Retina (tissue), 1 donor: ENCODE measurements around the gene NEURL3.
A peak's percentile ranks its signal among the peaks of the same experiment; 100 is the strongest.
"Not testable (repeated sequence)": the region's sequence is repeated elsewhere in the genome, so short reads cannot be mapped to it uniquely, and the experiment has no call there.

ENCODE experiments used
- DNase-seq: peaks from one replicate; pipeline ENCODE4 v3.0.0-alpha.2; 2016

The NEURL3 gene, protein sequence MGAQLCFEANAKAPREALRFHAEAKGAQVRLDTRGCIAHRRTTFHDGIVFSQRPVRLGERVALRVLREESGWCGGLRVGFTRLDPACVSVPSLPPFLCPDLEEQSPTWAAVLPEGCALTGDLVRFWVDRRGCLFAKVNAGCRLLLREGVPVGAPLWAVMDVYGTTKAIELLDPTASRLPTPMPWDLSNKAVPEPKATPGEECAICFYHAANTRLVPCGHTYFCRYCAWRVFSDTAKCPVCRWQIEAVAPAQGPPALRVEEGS

DNA sequence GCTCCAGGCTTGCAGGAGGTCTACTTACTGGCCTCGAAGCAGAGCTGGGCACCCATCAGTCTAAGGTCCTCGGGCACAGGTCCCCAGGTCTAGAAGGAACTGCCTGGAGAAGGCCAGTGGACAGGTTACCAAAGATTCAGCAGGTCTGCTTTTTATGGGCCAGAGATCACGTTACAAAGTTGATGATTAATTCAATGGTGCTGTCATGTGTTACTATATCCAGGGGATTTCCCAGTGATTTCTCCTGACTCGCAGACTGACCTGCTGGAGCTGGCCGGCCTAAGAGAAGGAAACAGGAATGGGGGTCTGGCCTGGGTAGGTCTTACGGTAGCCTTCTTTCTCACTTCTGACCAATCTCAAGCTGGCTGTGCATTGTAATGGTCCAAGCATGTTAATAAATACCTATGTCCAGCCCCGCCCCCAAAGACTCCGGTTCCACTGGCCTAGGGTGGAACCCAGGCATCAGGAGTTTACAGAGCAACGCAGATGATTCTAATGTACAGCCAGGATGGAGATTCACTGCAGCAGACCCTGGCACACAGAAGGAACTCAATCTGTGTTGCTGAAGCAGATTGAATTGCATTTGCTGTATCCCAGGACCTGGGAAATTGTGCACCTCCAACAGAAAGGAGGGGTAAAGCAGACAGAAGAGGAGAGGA, at the start of gene NEURL3:
Gene NEURL3 (minus strand): TSS at position 127 of the 659 bp plus-strand sequence. CDS start 71 bp downstream, at position 56.
- DNase-seq: no peak

- DNase-seq: peak; percentile 83
Measured at GRCh38 chr2:96554293-96555145, 49.4 kb upstream of the NEURL3 start.

- not testable (repeated sequence) for DNase-seq
Measured at GRCh38 chr2:96553957-96554292, 48.8 kb upstream of the NEURL3 start.

GRCh38 chr2:96553176-96553956, 48.2 kb upstream of the NEURL3 start:
- no peak for DNase-seq

DNA sequence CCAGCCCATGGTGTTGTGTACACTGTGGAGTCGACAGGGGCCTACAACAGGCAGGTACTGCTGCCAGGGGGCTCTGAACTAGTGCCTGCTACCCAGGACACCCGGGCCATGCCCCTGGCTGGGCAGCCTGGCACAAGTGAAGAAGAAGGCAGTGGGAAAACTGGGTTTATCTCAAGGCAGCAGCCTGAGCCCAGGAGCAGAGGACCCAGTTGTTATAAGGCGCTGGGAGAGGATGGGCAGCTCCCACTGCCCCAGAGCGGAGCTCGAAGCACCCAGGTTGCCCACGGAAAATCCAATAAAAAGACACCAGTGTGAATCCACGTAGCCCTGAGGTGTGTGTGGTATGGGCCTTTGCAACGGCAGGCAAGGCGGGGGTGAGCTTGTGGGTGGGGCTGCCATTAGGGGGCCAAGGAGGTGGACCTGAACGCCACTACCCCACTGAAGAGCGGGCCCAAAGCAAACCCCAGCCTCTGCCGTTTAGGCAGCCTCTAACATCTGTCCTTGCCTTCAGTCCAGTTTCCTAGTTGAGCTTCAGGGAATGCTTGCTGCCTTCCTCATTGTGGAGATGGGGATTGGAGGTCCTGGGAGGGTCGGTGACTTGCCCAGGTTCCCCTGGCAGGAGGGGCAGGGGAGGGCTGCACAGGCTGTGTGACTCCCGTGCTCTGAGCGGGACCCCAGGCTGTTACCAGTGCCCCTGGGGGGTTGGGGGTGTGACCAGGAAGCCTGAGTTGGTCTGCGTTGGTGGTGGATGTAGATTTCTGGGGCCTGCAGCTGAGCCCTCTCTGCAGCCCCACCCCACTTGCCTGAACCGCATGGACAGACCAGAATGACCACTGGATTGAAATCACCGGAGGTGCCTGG, 47.4 kb upstream of the NEURL3 start:
- DNase-seq: no peak

DNA sequence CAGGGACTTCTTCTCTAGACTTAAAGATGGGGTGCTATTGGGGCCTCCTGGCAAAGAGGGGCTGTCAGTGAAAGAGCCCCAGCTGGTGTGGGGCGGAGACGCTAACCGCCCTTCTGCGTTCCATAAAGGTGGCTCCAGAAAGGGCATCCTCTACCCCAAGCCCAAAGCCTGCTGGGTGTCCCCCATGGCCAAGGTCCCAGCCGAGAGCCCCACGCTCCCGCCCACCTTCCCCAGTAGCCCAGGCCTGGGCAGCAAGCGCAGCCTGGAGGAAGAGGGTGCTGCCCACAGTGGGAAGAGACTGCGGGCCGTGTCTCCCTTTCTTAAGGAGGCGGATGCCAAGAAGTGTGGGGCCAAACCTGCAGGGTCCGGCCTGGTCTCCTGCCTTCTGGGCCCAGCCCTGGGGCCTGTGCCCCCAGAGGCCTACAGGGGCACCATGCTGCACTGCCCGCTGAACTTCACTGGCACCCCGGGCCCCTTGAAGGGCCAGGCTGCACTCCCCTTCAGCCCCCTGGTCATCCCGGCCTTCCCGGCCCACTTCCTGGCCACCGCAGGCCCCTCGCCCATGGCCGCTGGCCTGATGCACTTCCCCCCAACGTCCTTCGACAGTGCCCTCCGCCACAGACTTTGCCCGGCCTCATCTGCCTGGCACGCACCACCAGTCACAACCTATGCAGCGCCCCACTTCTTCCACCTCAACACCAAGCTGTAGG, 46.6 kb upstream of the NEURL3 start:
- no peak for DNase-seq

- DNase-seq: no peak
Measured at GRCh38 chr2:96550787-96551604, 45.8 kb upstream of the NEURL3 start.

DNA sequence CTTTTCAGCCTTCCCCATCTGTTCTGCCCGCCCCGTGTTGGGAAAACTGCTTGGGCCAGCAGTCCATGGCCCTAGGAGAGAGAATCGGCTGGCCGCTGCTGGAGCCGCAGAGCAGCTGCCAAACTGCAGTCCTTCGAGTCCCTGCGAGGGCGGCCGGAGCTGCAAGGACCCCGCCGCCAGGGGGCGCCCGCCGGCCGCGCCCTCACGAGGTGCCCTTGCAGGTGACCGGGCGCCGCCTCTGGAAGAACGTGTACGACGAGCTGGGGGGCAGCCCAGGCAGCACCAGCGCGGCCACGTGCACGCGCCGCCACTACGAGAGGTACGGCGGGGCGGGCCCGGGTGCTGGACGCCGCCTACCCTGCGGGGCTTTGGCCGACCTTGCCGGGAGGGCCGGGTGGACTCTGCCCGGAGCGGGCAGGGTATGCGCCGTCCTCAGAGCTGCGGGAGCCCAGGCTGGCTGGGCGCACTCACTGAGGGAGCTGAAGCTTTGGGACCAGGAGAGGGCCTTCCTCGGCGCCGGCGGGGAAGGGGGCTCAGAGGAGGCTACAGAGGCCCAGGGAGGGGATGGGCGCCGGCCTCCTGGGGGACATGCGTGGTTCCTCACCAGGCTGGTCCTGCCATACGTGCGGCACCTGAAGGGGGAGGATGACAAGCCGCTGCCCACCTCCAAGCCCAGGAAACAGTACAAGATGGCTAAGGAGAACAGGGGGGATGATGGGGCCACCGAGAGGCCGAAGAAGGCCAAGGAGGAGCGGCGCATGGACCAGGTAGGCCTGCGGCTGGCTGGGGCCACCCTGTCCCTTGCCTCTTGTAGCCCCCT, 45.0 kb upstream of the NEURL3 start:
- DNase-seq: no peak

DNA sequence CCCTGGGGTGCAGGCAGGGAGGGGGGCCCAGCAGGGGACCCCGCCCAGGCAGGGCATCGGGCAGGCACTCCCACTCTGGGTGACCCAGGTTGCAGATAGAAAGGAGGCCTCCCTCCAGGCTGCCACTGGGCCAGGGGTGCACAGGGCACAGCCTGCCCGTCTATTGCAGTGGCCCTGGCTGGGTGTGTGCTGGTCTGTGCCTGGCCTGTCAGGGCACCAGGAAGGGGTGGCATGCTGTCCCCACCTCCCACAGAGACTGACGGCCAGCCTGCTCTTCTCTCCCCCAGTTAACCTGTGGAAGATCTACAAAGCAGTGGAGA, 44.3 kb upstream of the NEURL3 start:
- no peak for DNase-seq

DNA sequence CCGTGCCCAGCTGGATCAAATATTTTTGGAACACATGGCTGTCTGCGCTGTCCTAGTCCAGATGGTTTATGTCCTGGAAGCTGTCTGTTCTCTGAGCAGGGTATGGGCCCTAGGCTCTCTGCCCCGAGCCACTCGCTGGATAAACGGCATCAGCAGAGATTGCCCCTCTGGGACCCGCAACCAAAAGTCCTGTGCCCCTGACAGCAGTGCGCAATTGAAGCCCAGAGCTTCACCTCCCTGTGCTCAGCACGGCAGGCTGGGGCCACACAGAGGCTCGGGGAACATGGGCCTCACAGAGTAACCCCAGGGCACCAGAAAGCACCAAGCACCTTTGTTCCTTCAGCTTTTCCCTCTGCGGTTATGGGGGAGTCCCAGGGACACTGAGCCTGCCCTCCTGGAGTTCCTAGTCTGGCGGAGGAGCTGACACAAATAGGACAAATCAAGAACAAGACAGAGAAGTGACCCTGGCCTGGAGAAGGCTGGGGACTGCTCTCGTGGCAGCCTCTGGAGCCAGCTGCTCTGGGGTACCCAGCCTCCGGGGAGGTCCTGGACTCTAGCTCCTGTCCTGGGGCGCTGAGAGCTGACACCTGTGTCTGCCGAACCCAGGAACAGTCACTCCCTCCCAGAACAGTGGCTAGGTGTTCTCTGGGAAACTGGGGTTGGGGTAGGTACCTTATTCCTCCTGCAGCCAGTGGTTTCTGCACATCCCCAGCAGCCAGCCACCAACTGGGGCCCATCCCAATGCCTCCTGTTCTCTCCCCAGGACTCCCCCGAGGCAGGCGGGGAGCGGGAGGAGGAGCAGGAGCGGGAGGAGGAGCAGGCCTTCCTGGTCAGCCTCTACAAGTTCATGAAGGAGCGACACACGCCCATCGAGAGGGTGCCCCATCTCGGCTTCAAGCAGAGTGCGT, 43.7 kb upstream of the NEURL3 start:
- no peak for DNase-seq

DNA sequence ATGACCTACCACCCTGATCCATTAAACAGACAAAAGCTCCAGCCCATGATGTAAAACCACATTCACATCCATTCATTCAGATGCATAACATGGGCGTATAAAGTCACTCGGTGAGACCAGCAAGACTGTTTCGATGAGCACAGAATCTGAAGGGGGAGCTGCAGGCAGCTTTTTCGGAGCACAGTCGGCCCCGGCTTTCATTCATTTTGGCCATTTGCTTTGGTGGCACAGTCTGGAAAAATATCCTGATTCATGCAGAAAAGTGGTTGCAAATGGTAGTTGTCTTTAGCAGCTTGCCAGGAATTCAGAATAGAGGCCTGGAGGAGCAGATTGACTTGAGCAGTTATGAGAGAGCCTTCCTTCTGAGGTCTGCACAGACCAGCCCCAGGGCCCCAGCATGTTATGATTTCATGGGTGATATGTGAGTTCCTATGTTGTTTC, 42.6 kb upstream of the NEURL3 start:
- no peak for DNase-seq

DNA sequence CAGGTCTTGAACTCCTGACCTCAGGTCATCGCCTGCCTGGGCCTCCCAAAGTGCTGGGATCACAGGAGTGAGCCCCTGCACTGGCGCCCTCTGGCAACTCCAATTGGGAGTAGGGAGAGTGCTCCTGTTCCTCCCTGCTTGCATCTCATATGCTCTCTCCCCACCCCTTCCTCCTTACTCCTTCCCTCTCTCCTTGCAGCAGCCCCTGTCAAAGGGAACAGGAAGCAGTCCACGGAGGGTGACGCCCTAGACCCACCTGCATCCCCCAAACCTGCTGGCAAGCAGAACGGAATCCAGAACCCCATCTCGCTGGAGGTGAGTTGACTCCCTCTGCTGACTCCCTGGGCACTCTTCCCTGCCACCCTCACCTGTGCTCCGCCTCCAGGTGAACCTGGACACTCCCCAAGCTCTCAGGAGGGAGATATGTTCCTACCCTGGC, 42.1 kb upstream of the NEURL3 start:
- no peak for DNase-seq

DNA sequence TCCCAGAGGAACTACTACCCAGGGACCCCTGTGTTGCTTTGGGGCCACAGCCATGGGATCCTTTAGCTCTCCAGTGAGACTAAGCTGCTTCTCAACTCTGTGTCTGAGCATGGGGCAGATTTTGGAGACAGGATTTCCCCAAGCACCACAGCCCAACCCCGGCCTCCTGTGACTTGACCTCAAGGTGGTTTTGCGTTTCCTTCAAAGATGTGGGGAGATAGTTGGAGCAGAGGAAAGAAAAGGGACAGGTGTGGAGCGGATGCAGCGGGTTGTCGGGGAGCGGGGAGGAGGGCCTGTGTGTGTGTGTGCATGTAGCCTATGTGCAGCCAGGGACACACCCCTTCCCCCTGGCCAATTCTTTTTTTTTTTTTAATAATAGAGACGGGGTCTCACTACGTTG, 41.6 kb upstream of the NEURL3 start:
- no peak for DNase-seq

DNA sequence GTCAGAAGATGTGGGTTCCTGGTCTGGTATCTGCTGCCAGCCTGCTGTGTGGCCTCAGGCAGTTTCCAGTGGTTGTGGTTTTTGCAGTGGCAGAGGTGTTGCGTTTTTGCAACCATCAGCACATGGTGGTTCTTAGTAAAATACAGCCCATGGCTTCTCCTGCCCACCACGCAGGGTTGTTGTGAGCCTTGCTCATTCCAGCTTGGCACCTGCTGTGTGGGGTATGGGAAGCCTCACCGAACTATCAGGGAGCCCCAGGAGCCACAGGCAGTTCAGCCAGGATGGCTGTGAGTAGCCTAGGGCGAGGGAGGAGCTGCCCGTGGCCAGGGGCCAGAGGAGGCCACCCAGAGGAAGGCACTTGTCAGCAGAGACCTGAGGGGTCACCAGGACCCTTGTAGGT, 41.2 kb upstream of the NEURL3 start:
- DNase-seq: no peak

GRCh38 chr2:96542357-96542977, 37.3 kb upstream of the NEURL3 start:
- no peak for DNase-seq

DNA sequence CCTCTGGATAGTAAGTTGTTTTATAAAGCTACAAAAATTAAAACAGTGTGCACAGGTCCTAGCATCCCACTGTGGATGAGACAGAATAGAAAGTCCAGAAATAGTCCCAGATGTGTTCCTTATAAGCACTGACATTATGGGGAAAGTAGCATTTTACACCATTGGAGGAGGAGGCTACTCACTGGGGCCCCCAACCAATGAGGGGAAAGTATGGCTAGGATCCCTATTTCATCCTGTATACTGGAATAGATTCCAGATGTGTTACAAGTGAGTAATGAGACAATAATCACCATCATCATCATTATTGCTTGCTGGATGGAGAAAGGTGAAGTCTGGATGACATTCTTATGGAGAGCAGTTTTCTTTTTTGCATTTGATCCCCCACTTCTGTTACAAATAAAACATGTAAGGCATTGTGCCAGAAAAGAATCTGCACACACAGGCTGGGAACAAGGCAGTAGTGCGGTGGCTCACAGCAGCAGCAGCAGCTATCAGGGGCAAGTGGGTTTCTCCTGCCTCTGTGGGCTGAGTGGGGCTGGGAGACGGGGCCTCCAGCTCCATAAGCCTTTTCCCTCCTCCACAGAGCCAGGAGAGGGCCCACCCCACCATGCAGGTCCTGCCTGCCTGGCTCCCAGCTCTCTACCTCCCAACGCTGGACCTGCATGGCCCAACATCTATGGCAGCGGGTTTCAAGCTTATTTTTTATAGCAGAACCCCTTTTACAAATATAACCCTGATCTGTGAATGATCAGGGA, 36.4 kb upstream of the NEURL3 start:
- no peak for DNase-seq

- no peak for DNase-seq
Measured at GRCh38 chr2:96540136-96540535, 35.0 kb upstream of the NEURL3 start.
